Tibial artery (tissue), 4 donors: ENCODE results near the gene RPL34.

Source experiments
- DNase-seq, 2 donors: peaks; one replicate each; pipeline ENCODE4 v3.0.0-alpha.2; 2019
- H3K27ac ChIP-seq, 2 donors: fragments of 200-600 bp; sonication (generic) in 1 of 2; 1 replicate in 1 of 2; 2 replicates in 1 of 2; pipeline ENCODE4 v1.5.1; 2018 to 2019; ENCODE audit warnings: mild to moderate bottlenecking in 1 of 2
- H3K27me3 ChIP-seq, 2 donors: fragments of 200-600 bp; sonication (generic) in 1 of 2; one replicate each; pipeline versions ENCODE4 v1.5.1 to v1.6.0; 2016 to 2019
- H3K36me3 ChIP-seq, 3 donors: fragments of 200-600 bp; sonication (generic) in 2 of 3; one replicate each; pipeline ENCODE4 v1.5.1; 2016 to 2019; ENCODE audit warnings: mild to moderate bottlenecking in 2 of 3
- H3K4me1 ChIP-seq, 4 donors: fragments of 200-600 bp; sonication (generic) in 2 of 4; 1 replicate in 3 of 4; 2 replicates in 1 of 4; pipeline ENCODE4 v1.5.1; 2016 to 2019
- H3K4me3 ChIP-seq, 2 donors: fragments of 200-600 bp; sonication (generic) in 1 of 2; 1 replicate in 1 of 2; 2 replicates in 1 of 2; pipeline ENCODE4 v1.5.1; 2018 to 2019; ENCODE audit warnings: mild to moderate bottlenecking in 2 of 2
- H3K9me3 ChIP-seq, 3 donors: fragments of 200-600 bp; sonication (generic) in 1 of 3; one replicate each; pipeline ENCODE4 v1.5.1; 2016 to 2019
- CTCF ChIP-seq, 2 experiments: fragments of 200-600 bp in 1 of 2; fragments of 450-650 bp in 1 of 2; IDR thresholded peaks; one replicate each; pipeline ENCODE4 v1.5.1; 2017 to 2019; ENCODE audit warnings: antibody characterized with exemption in 2 of 2, mild to moderate bottlenecking in 1 of 2, moderate library complexity in 1 of 2
- intact Hi-C: fragments of 100-400 bp; cut with DNase I; formaldehyde crosslinking; loops from one replicate; pipeline ENCODE4 v1.15.0; 2023; ENCODE audit warnings: low total_unique reads

The RPL34 gene

GRCh38 chr4:108624263-108625056 lies 4.1 kb downstream of the RPL34 start:
- Histone ChIP-seq H3K9me3 (no peaks in the 10 kb centered on the region), H3K27me3 (no peaks in the 10 kb centered on the region), H3K4me3 (no peak overlapping the region), H3K27ac (no peak overlapping the region), H3K36me3 (peaks cover 72 to 75% (median 74%) of the 10 kb centered on the region in 3 donors), H3K4me1 (peaks cover 0 to 27% (median 16%) of the 10 kb centered on the region in 4 donors)
- DNase-seq = no peak
- no peak for TF ChIP-seq CTCF (IDR thresholded peaks at IDR 0.05)
- intact Hi-C loops = loop anchor here (10.0 kb wide), 1 partner anchor 1190 kb away; the partner anchor contains the start of gene GAR1

GRCh38 chr4:108626056-108626455 lies 5.7 kb downstream of the RPL34 start:
- Histone ChIP-seq H3K36me3 (peaks cover 88 to 90% (median 90%) of the 10 kb centered on the region in 3 donors), H3K4me3 (no peak overlapping the region), H3K27me3 (no peaks in the 10 kb centered on the region), H3K27ac (no peak overlapping the region), H3K4me1 (peaks cover 0 to 26% (median 12%) of the 10 kb centered on the region in 4 donors), H3K9me3 (no peaks in the 10 kb centered on the region)
- DNase-seq = no peak
- no peak for TF ChIP-seq CTCF (IDR thresholded peaks at IDR 0.05)
- intact Hi-C loops = loop anchor here (10.0 kb wide), 1 partner anchor 1189 kb away; the partner anchor contains the start of gene GAR1

GRCh38 chr4:108628411-108628810 lies 8.0 kb downstream of the RPL34 start:
- Histone ChIP-seq H3K9me3 (no peaks in the 10 kb centered on the region), H3K27me3 (no peaks in the 10 kb centered on the region), H3K36me3 (peaks cover 86 to 95% (median 88%) of the 10 kb centered on the region in 3 donors), H3K27ac (no peak overlapping the region), H3K4me3 (no peak overlapping the region), H3K4me1 (peaks cover 0 to 4% (median 0%) of the 10 kb centered on the region in 4 donors)
- TF ChIP-seq CTCF (IDR thresholded peaks at IDR 0.05) = no peak
- DNase-seq = no peak
- intact Hi-C loops = loop anchor here (10.0 kb wide), 1 partner anchor 1186 kb away; the partner anchor contains the start of gene GAR1

- no peak for TF ChIP-seq CTCF (IDR thresholded peaks at IDR 0.05)
- intact Hi-C loops = no loop called here
- Histone ChIP-seq H3K36me3 (peaks cover 37 to 49% (median 42%) of the 10 kb centered on the region in 3 donors), H3K27me3 (no peaks in the 10 kb centered on the region), H3K4me1 (no peaks in the 10 kb centered on the region), H3K9me3 (no peaks in the 10 kb centered on the region), H3K4me3 (no peak overlapping the region), H3K27ac (no peak overlapping the region)
- no peak for DNase-seq
Measured at GRCh38 chr4:108635070-108635655, 14.8 kb downstream of the RPL34 start.

GRCh38 chr4:108636246-108636645 lies 15.9 kb downstream of the RPL34 start:
- Histone ChIP-seq H3K27me3 (no peaks in the 10 kb centered on the region), H3K36me3 (peaks cover 26 to 38% (median 31%) of the 10 kb centered on the region in 3 donors), H3K9me3 (no peaks in the 10 kb centered on the region), H3K4me1 (no peaks in the 10 kb centered on the region), H3K4me3 (no peak overlapping the region), H3K27ac (no peak overlapping the region)
- DNase-seq = no peak
- no peak for TF ChIP-seq CTCF (IDR thresholded peaks at IDR 0.05)
- intact Hi-C loops = no loop called here
